HepG2 (cell line): ENCODE data around the gene ZNF155. TPM values are rescaled to one million over a fixed set of nuclear protein-coding genes. Genes with fewer than 3 reads are reported as not detected.
A peak's percentile ranks its signal among the peaks of the same experiment; 100 is the strongest.

ENCODE experiments used
- CEBPB ChIP-seq: IDR thresholded peaks from 2 replicates; pipeline ENCODE4 v1.6.1; 2011; ENCODE audit warnings: low read depth, low read length, improper control_type of control experiment, borderline replicate concordance
- FOSL1 ChIP-seq: sonication (generic); formaldehyde crosslinking; IDR thresholded peaks from 2 replicates; pipeline ENCODE4 v1.9.0; 2021; ENCODE audit warnings: missing genetic modification reagents, borderline replicate concordance
- JUND ChIP-seq: sonication (generic); formaldehyde crosslinking; IDR thresholded peaks from 2 replicates; pipeline ENCODE4 v1.8.0; 2022; ENCODE audit warnings: mild to moderate bottlenecking, missing genetic modification reagents
- NONO ChIP-seq, 2 experiments: fragments of 450-650 bp in 1 of 2; sonication (generic) in 1 of 2; formaldehyde crosslinking in 1 of 2; IDR thresholded peaks in 1 of 2; conservative IDR thresholded peaks in 1 of 2; 2 replicates each; pipeline versions ENCODE4 v1.6.1 to v1.8.0; 2017 to 2022; ENCODE audit warnings: mild to moderate bottlenecking in 1 of 2, missing genetic modification reagents in 1 of 2, moderate library complexity in 1 of 2
- ZBTB7A ChIP-seq: sonication (generic); formaldehyde crosslinking; IDR thresholded peaks from 2 replicates; pipeline ENCODE4 v1.8.0; 2022; ENCODE audit warnings: mild to moderate bottlenecking, missing genetic modification reagents
- ZFAT ChIP-seq: sonication (generic); formaldehyde crosslinking; conservative IDR thresholded peaks from 2 replicates; pipeline ENCODE4 v1.8.1; 2023; ENCODE audit warnings: missing genetic modification reagents, inconsistent platforms
- ZNF335 ChIP-seq: sonication (generic); formaldehyde crosslinking; IDR thresholded peaks from 2 replicates; pipeline ENCODE4 v1.4.0; 2020; ENCODE audit warnings: missing genetic modification reagents
- ZNF746 ChIP-seq: sonication (generic); formaldehyde crosslinking; IDR thresholded peaks from 2 replicates; pipeline ENCODE4 v1.8.0; 2022; ENCODE audit warnings: mild to moderate bottlenecking, missing genetic modification reagents
- ZNF777 ChIP-seq: sonication (generic); formaldehyde crosslinking; IDR thresholded peaks from 2 replicates; pipeline ENCODE4 v1.4.0; 2020; ENCODE audit warnings: missing genetic modification reagents
- ZSCAN31 ChIP-seq: sonication (generic); formaldehyde crosslinking; IDR thresholded peaks from 2 replicates; pipeline ENCODE4 v1.5.0; 2020; ENCODE audit warnings: low read depth, mild to moderate bottlenecking, missing genetic modification reagents
- polyA plus RNA-seq, 8 experiments: library from polyadenylated mRNA; depleted of rRNA in 3 of 8; stranded (reverse) in 7 of 8; unstranded in 1 of 8; fragments of >200 nt; fragmentation: Illumina TruSeq in 4 of 8; extraction: Trizol in 4 of 8; gene quantifications; 2 replicates each; pipeline versions ENCODE4 v1.2.1 to v1.2.3, GENCODE V29; 2011 to 2016; ENCODE audit warnings: low read depth in 4 of 8, missing spikeins in 1 of 8, mixed read lengths in 1 of 8; ENCODE audit not compliant: insufficient read depth in 1 of 8
- total RNA-seq, 5 experiments: library from RNA; depleted of rRNA; stranded (reverse); fragments of >200 nt; fragmentation: Illumina TruSeq; extraction: Trizol; gene quantifications; 2 replicates each; pipeline ENCODE4 v1.2.3, GENCODE V29; 2016; ENCODE audit warnings: low read depth in 1 of 5
- TF ChIP-seq, protein P1 (sequence below): sonication (generic); formaldehyde crosslinking; IDR thresholded peaks from 2 replicates; pipeline ENCODE4 v1.5.1; 2020; ENCODE audit warnings: mild to moderate bottlenecking, missing genetic modification reagents, moderate library complexity
- TF ChIP-seq, protein P2 (sequence below): sonication (generic); formaldehyde crosslinking; IDR thresholded peaks from 2 replicates; pipeline ENCODE4 v1.4.0; 2020; ENCODE audit warnings: missing genetic modification reagents, mild to moderate bottlenecking, borderline replicate concordance
- TF ChIP-seq, protein P3 (sequence below): sonication (generic); formaldehyde crosslinking; IDR thresholded peaks from 2 replicates; pipeline ENCODE4 v1.5.0; 2020; ENCODE audit warnings: mild to moderate bottlenecking, missing genetic modification reagents

Gene ZNF155
- total and polyA plus RNA-seq, 2 of the 13 experiments (the other 11 are each of a cell fraction or from before 2014, with no cell fraction given): 2.5 to 3.6 TPM

DNA sequence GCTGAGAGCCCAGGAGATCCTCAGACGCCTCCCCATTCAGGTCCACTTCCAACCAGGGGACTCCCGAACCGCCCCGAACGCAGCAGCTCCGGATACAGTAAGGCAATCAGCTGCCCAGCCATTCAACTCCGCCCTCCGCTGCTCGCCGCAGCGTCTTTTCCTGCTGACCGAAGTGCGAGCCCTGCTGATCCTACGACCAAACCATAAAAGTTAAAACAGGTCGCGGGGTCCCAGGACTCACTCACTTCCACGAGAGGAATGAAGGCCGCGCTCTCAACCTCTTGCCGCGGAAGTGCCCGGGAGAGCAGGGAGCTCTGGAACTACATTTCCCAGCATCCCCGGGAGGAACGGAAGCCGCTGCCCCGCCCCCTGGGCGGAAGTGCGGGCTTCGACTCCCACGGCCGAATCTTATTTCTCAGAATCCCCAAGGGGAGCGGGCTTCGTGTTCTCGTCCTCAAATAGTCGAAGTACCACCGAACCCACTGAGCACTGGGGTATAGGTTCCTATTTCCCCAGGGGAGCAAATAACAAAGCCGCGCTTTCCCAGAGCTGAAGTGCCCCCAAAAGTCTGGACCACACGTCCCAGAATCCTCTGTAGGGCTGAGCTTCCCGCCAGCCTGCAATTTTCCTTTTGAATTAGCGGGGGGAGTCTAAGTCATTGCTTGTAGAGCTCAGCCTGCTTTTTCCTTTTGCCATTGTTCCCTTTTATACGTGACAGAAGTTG lies 48.8 kb upstream of the ZNF155 start, which contains the start of gene ZNF45 (continued):
- TF ChIP-seq, protein P1, sequence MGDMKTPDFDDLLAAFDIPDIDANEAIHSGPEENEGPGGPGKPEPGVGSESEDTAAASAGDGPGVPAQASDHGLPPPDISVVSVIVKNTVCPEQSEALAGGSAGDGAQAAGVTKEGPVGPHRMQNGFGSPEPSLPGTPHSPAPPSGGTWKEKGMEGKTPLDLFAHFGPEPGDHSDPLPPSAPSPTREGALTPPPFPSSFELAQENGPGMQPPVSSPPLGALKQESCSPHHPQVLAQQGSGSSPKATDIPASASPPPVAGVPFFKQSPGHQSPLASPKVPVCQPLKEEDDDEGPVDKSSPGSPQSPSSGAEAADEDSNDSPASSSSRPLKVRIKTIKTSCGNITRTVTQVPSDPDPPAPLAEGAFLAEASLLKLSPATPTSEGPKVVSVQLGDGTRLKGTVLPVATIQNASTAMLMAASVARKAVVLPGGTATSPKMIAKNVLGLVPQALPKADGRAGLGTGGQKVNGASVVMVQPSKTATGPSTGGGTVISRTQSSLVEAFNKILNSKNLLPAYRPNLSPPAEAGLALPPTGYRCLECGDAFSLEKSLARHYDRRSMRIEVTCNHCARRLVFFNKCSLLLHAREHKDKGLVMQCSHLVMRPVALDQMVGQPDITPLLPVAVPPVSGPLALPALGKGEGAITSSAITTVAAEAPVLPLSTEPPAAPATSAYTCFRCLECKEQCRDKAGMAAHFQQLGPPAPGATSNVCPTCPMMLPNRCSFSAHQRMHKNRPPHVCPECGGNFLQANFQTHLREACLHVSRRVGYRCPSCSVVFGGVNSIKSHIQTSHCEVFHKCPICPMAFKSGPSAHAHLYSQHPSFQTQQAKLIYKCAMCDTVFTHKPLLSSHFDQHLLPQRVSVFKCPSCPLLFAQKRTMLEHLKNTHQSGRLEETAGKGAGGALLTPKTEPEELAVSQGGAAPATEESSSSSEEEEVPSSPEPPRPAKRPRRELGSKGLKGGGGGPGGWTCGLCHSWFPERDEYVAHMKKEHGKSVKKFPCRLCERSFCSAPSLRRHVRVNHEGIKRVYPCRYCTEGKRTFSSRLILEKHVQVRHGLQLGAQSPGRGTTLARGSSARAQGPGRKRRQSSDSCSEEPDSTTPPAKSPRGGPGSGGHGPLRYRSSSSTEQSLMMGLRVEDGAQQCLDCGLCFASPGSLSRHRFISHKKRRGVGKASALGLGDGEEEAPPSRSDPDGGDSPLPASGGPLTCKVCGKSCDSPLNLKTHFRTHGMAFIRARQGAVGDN (CRISPR knock-in tag): peak; percentile 65
- TF ChIP-seq ZNF777 (0 out of 2 replicates have a peak, but pooled peaks have one; percentile 15), ZNF335 (CRISPR knock-in tag) (peak; percentile 62; the same call in 1 of the 2 replicates), CEBPB (no peak), ZBTB7A (CRISPR knock-in tag) (0 out of 2 replicates have a peak, but pooled peaks have one; percentile 25), ZSCAN31 (CRISPR knock-in tag) (peak; percentile 53), JUND (CRISPR knock-in tag) (no peak), ZNF746 (peak; percentile 54; the same call in 1 of the 2 replicates), NONO (IDR thresholded peaks at IDR 0.05) (no peak), NONO (CRISPR knock-in tag; conservative IDR thresholded peaks at IDR 0.05) (peak; percentile 50; the same call in 1 of the 2 replicates), FOSL1 (CRISPR knock-in tag) (no peak), ZFAT (CRISPR knock-in tag) (peak; percentile 73; the same call in 1 of the 2 replicates)
- TF ChIP-seq, protein P2, sequence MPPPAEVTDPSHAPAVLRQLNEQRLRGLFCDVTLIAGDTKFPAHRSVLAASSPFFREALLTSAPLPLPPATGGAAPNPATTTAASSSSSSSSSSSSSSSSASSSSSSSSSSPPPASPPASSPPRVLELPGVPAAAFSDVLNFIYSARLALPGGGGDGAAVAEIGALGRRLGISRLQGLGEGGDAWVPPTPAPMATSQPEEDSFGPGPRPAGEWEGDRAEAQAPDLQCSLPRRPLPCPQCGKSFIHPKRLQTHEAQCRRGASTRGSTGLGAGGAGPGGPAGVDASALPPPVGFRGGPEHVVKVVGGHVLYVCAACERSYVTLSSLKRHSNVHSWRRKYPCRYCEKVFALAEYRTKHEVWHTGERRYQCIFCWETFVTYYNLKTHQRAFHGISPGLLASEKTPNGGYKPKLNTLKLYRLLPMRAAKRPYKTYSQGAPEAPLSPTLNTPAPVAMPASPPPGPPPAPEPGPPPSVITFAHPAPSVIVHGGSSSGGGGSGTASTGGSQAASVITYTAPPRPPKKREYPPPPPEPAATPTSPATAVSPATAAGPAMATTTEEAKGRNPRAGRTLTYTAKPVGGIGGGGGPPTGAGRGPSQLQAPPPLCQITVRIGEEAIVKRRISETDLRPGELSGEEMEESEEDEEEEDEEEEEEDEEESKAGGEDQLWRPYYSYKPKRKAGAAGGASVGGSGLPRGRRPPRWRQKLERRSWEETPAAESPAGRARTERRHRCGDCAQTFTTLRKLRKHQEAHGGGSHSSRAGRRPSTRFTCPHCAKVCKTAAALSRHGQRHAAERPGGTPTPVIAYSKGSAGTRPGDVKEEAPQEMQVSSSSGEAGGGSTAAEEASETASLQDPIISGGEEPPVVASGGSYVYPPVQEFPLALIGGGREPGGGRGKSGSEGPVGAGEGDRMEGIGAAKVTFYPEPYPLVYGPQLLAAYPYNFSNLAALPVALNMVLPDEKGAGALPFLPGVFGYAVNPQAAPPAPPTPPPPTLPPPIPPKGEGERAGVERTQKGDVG (CRISPR knock-in tag): no peak
- TF ChIP-seq, protein P3, sequence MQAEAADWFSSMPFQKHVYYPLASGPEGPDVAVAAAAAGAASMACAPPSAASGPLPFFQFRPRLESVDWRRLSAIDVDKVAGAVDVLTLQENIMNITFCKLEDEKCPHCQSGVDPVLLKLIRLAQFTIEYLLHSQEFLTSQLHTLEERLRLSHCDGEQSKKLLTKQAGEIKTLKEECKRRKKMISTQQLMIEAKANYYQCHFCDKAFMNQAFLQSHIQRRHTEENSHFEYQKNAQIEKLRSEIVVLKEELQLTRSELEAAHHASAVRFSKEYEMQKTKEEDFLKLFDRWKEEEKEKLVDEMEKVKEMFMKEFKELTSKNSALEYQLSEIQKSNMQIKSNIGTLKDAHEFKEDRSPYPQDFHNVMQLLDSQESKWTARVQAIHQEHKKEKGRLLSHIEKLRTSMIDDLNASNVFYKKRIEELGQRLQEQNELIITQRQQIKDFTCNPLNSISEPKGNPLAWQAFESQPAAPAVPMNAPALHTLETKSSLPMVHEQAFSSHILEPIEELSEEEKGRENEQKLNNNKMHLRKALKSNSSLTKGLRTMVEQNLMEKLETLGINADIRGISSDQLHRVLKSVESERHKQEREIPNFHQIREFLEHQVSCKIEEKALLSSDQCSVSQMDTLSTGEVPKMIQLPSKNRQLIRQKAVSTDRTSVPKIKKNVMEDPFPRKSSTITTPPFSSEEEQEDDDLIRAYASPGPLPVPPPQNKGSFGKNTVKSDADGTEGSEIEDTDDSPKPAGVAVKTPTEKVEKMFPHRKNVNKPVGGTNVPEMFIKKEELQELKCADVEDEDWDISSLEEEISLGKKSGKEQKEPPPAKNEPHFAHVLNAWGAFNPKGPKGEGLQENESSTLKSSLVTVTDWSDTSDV (CRISPR knock-in tag): 0 out of 2 replicates have a peak, but pooled peaks have one; percentile 51
